ENCODE measurements around the gene ARPC2.

ARPC2 gene

DNA sequence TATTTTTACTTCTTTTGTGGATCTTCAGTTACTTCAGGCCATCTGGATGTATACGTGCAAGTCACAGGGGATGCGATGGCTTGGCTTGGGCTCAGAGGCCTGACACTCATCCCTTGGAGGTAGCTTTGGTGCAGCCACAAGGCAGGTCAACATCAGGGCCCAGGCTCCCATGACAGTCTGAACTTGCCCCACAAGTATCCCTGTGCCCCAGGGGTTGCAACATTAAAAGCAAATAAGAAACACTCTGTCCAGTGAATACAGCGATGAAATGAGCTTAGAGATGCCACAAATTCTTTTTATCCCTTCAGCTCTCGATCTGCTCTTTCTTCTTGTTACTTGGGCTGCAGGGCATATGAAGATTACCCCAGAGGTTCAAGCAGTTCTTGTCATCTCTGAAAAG lies 37.2 kb upstream of the ARPC2 start:
- TF ChIP-seq, protein P1, sequence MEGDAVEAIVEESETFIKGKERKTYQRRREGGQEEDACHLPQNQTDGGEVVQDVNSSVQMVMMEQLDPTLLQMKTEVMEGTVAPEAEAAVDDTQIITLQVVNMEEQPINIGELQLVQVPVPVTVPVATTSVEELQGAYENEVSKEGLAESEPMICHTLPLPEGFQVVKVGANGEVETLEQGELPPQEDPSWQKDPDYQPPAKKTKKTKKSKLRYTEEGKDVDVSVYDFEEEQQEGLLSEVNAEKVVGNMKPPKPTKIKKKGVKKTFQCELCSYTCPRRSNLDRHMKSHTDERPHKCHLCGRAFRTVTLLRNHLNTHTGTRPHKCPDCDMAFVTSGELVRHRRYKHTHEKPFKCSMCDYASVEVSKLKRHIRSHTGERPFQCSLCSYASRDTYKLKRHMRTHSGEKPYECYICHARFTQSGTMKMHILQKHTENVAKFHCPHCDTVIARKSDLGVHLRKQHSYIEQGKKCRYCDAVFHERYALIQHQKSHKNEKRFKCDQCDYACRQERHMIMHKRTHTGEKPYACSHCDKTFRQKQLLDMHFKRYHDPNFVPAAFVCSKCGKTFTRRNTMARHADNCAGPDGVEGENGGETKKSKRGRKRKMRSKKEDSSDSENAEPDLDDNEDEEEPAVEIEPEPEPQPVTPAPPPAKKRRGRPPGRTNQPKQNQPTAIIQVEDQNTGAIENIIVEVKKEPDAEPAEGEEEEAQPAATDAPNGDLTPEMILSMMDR (conservative IDR thresholded peaks at IDR 0.05; ENCODE audit: control insufficient read depth, insufficient read depth, low read depth, low read length): no peak
- no peak for DNase-seq (ENCODE audit: low read depth)

DNA sequence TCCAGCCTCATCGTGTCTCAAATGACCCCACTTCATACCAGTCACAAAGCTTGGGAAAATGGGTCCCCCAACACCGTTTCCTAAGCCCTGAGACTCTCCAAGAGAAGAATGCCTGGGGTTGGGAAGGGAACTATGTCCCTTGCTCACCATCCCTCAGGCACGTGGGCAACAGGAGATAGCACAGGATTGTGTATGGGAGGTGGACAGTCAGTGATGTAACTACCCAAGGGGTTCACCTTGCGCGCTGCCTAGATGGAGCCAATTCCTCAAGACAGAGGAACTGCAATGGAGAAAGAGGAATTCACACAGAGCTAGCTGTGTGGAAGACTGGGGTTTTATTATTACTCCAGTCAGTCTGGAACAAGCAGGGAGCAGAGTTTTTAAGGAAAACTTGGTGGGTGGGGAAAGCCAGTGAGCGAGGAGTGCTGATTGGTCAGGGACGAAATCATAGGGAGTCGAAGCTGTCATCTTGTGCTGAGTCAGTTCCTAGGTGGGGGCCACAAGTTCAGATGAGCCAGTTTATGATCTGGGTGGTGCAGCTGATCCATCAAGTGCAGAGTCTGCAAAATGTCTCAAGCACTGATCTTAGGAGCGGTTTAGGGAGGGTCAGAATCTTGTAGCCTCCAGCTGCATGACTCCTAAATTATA lies 36.4 kb upstream of the ARPC2 start:
- no peak overlapping the region for H3K4me3 ChIP-seq (ENCODE audit: control insufficient read depth, low read depth, low read length)
- TF ChIP-seq, protein P1 (conservative IDR thresholded peaks at IDR 0.05; ENCODE audit: control insufficient read depth, insufficient read depth, low read depth, low read length): no peak
- peak; percentile 56 for DNase-seq (ENCODE audit: low read depth)

More for the DNA sequence above, 37.2 kb upstream of the ARPC2 start:
- no peak overlapping the region for H3K4me3 ChIP-seq (ENCODE audit: control insufficient read depth, low read depth, low read length)

DNA sequence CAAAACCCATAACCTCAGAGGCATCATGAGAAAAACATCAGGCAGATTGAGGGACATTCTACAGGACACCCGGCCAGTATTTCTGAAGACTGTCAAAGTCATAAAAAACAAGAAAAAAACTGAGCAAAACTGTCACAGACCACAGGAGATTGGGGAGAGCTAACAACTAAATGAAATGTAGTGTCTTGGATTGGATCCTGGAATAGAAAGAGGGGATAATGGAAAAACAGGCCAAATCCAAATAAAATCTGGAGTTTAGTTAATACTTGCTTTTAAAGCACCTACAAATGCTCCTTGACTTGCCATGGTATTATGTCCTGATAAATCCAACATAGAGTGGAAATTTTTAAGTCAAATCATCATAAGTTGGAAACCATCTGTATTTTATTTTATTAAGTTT lies 32.7 kb upstream of the ARPC2 start:
- H3K4me3 ChIP-seq (ENCODE audit: control insufficient read depth, low read depth, low read length): no peak overlapping the region
- DNase-seq (ENCODE audit: low read depth): no peak
- TF ChIP-seq, protein P1 (conservative IDR thresholded peaks at IDR 0.05; ENCODE audit: control insufficient read depth, insufficient read depth, low read depth, low read length): no peak

DNA sequence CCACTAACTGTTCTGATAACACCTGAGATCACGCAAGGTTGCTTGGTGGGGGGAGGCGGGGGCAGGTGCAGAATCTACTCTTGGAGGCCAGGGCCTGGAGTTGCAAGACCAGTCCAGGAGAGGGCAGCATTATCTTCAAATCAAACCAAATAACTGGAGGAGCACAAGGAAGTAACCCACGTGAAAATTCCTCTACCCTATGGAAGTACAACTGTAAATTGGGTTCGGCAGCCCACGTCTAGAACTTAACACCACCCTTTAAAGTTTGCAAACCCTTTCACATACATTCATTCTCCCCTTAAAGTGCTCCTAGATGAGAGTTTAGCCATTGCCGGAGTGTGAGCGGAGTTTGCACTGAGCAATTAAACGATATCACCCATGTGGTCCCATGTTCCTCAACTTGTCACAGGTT lies 30.6 kb upstream of the ARPC2 start:
- TF ChIP-seq, protein P1 (conservative IDR thresholded peaks at IDR 0.05; ENCODE audit: control insufficient read depth, insufficient read depth, low read depth, low read length): peak; percentile 78
- H3K4me3 ChIP-seq (ENCODE audit: control insufficient read depth, low read depth, low read length): no peak overlapping the region
- DNase-seq (ENCODE audit: low read depth): peak; percentile 77

DNA sequence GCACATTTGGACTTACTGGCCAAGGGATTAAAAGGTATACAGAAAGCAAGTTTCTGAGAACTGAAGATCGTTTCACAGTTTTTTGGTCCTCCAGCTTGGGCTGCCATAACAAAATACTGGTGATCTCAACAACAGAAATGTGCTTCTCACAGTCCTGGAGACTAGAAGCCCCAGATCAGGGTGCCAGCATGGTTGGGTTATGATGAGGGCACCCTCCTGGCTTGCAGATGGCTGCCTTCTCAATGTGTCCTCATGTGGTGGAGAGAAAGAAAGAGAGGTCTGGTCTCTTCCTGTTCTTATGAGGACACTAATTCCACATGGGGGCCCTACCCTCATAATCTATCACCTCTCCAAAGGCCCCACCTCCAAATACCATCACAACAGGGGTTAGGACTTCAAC lies 30.1 kb upstream of the ARPC2 start:
- H3K4me3 ChIP-seq (ENCODE audit: control insufficient read depth, low read depth, low read length): no peak overlapping the region
- no peak for DNase-seq (ENCODE audit: low read depth)
- TF ChIP-seq, protein P1 (conservative IDR thresholded peaks at IDR 0.05; ENCODE audit: control insufficient read depth, insufficient read depth, low read depth, low read length): no peak

DNA sequence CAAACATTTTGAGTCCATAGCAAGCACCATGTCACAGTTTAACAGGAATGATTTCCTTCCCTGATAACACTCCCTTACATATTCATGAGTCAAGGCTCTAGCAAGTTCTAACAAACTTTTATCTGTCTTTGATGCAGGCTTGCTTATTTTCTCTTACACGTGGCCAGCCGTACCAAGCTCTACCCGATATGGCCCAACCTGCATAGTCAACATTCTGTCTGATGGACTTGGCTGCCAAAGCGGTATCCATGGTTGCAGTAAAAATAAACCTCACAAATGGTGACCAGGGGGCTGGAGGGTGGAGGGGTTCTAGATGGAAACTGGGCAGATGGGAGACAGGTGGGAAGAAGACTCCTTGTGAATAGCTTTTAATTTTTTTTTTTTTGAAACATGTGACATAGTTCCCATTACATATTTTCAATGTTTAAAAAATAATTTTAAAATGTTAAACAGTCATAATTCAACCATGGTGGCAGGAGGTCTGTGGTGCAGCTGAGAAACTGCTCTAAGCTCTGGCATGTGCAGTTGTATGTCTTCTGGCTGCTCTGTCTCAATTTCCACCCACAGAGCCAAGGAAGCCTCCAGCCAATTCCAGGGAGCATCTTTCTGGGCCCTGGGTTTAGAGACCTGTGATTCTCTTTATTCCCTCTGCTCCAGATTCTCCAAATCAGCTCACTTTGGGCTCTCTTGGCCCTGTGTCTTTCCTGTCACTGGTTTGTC lies 29.5 kb upstream of the ARPC2 start:
- TF ChIP-seq, protein P1 (conservative IDR thresholded peaks at IDR 0.05; ENCODE audit: control insufficient read depth, insufficient read depth, low read depth, low read length): no peak
- H3K4me3 ChIP-seq (ENCODE audit: control insufficient read depth, low read depth, low read length): no peak overlapping the region
- no peak for DNase-seq (ENCODE audit: low read depth)

Data from fibroblast of mammary gland (primary cell).